ENCODE results near the gene SNX25. TPM values are rescaled to one million over a fixed set of nuclear protein-coding genes. Genes with fewer than 3 reads are reported as not detected.

SNX25 gene
- polyA plus RNA-seq, 1 donor from 2014 or later = 6.4 TPM

- H2AFZ ChIP-seq (ENCODE audit: low read depth, low read length) = no peak overlapping the region
- H3K9me2 ChIP-seq (ENCODE audit: insufficient read depth, low read length) = no peaks in the 10 kb centered on the region
- H3K9me3 ChIP-seq (ENCODE audit: low read length) = no peaks in the 10 kb centered on the region
- H4K20me1 ChIP-seq (ENCODE audit: insufficient read depth) = no peaks in the 10 kb centered on the region
- H3K4me2 ChIP-seq (ENCODE audit: low read length) = no peak overlapping the region
- no peaks in the 10 kb centered on the region for H3K27me3 ChIP-seq (ENCODE audit: insufficient read depth, low read depth, low read length)
- H3K79me2 ChIP-seq (replicated peaks; ENCODE audit: insufficient read depth, low read length) = peaks cover 7% of the 10 kb centered on the region
- no peak overlapping the region for H3K27ac ChIP-seq (ENCODE audit: low read length)
- H3K36me3 ChIP-seq (ENCODE audit: insufficient read depth, low read length) = no peaks in the 10 kb centered on the region
- no peaks in the 10 kb centered on the region for H3F3A ChIP-seq (ENCODE audit: insufficient read depth, low read length, poor library complexity, severe bottlenecking)
- TF ChIP-seq, protein P1, sequence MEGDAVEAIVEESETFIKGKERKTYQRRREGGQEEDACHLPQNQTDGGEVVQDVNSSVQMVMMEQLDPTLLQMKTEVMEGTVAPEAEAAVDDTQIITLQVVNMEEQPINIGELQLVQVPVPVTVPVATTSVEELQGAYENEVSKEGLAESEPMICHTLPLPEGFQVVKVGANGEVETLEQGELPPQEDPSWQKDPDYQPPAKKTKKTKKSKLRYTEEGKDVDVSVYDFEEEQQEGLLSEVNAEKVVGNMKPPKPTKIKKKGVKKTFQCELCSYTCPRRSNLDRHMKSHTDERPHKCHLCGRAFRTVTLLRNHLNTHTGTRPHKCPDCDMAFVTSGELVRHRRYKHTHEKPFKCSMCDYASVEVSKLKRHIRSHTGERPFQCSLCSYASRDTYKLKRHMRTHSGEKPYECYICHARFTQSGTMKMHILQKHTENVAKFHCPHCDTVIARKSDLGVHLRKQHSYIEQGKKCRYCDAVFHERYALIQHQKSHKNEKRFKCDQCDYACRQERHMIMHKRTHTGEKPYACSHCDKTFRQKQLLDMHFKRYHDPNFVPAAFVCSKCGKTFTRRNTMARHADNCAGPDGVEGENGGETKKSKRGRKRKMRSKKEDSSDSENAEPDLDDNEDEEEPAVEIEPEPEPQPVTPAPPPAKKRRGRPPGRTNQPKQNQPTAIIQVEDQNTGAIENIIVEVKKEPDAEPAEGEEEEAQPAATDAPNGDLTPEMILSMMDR (IDR thresholded peaks at IDR 0.05; ENCODE audit: poor library complexity, severe bottlenecking) = no peak
- TF ChIP-seq POLR2AphosphoS5 (IDR thresholded peaks at IDR 0.05) (no peak), EZH2 (IDR thresholded peaks at IDR 0.05; ENCODE audit: borderline replicate concordance, insufficient read depth, low read length, poor library complexity, severe bottlenecking) (no peak), REST (IDR thresholded peaks at IDR 0.05; ENCODE audit: borderline replicate concordance) (no peak), MXI1 (conservative IDR thresholded peaks at IDR 0.05; ENCODE audit: poor library complexity, severe bottlenecking) (no peak), SMC3 (conservative IDR thresholded peaks at IDR 0.05; ENCODE audit: poor library complexity) (no peak), RAD21 (conservative IDR thresholded peaks at IDR 0.05) (no peak), TAF1 (IDR thresholded peaks at IDR 0.05; ENCODE audit: low read depth) (no peak), EP300 (conservative IDR thresholded peaks at IDR 0.05; ENCODE audit: poor library complexity, severe bottlenecking) (no peak)
- no peak overlapping the region for H3K4me3 ChIP-seq (ENCODE audit: low read length)
- no peak overlapping the region for H3K9ac ChIP-seq (ENCODE audit: low read length)
Measured at GRCh38 chr4:185217408-185217975, 8.1 kb downstream of the SNX25 start.

DNA sequence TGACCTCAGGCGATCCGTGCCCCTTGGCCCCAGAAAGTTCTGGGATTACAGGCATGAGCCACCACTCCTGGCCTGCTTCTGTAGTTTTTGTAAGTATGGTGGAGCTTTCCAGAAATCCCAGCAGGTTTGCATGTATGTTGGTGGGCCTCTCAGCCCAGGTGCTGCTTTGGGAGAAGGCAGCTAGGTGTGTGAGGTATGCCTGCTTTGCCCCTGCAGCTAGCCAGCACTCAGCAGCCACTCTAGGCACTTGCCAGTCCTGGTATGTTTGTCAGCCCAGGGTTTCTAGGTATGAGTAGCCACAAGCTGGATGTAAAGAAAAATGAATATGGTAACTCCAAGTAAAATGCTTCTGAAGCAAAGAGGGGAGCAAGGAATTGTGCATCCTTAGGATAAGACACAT lies 8.9 kb downstream of the SNX25 start:
- Histone ChIP-seq H4K20me1 (ENCODE audit: insufficient read depth) (no peaks in the 10 kb centered on the region), H3F3A (ENCODE audit: insufficient read depth, low read length, poor library complexity, severe bottlenecking) (no peaks in the 10 kb centered on the region), H3K36me3 (ENCODE audit: insufficient read depth, low read length) (no peaks in the 10 kb centered on the region), H3K27ac (ENCODE audit: low read length) (no peak overlapping the region), H3K9me3 (ENCODE audit: low read length) (no peaks in the 10 kb centered on the region), H3K9me2 (ENCODE audit: insufficient read depth, low read length) (no peaks in the 10 kb centered on the region), H3K4me3 (ENCODE audit: low read length) (no peak overlapping the region), H3K27me3 (ENCODE audit: insufficient read depth, low read depth, low read length) (no peaks in the 10 kb centered on the region), H3K9ac (ENCODE audit: low read length) (no peak overlapping the region), H2AFZ (ENCODE audit: low read depth, low read length) (no peak overlapping the region), H3K4me2 (ENCODE audit: low read length) (no peak overlapping the region), H3K79me2 (replicated peaks; ENCODE audit: insufficient read depth, low read length) (no peaks in the 10 kb centered on the region)
- TF ChIP-seq RAD21 (conservative IDR thresholded peaks at IDR 0.05) = no peak
- no peak for TF ChIP-seq REST (IDR thresholded peaks at IDR 0.05; ENCODE audit: borderline replicate concordance)
- TF ChIP-seq TAF1 (IDR thresholded peaks at IDR 0.05; ENCODE audit: low read depth) = no peak
- no peak for TF ChIP-seq POLR2AphosphoS5 (IDR thresholded peaks at IDR 0.05)
- no peak for TF ChIP-seq SMC3 (conservative IDR thresholded peaks at IDR 0.05; ENCODE audit: poor library complexity)
- TF ChIP-seq EZH2 (IDR thresholded peaks at IDR 0.05; ENCODE audit: borderline replicate concordance, insufficient read depth, low read length, poor library complexity, severe bottlenecking) = no peak
- TF ChIP-seq, protein P1 (IDR thresholded peaks at IDR 0.05; ENCODE audit: poor library complexity, severe bottlenecking) = no peak
- TF ChIP-seq EP300 (conservative IDR thresholded peaks at IDR 0.05; ENCODE audit: poor library complexity, severe bottlenecking) = no peak
- no peak for TF ChIP-seq MXI1 (conservative IDR thresholded peaks at IDR 0.05; ENCODE audit: poor library complexity, severe bottlenecking)

Data from neural cell (in vitro differentiated cells).